GM23248 (cell line): ENCODE measurements around the gene NFATC3.

Experiments
- EZH2 ChIP-seq: fragments of 200-600 bp; sonication (generic); IDR thresholded peaks from 2 replicates; pipeline ENCODE4 v1.6.1; 2018; ENCODE audit warnings: antibody characterized with exemption, mild to moderate bottlenecking; ENCODE audit not compliant: insufficient read depth, poor library complexity, severe bottlenecking
- EZH2phosphoT487 ChIP-seq: fragments of 200-600 bp; sonication (generic); IDR thresholded peaks from 2 replicates; pipeline ENCODE4 v1.6.1; 2018; ENCODE audit warnings: antibody characterized with exemption, moderate library complexity, mild to moderate bottlenecking, low read depth; ENCODE audit not compliant: insufficient read depth

- TF ChIP-seq EZH2 (no peak), EZH2phosphoT487 (no peak)
Measured at GRCh38 chr16:68062910-68063393, 22.2 kb upstream of the NFATC3 start.
